Activated T-cell treated with anti-CD3 and anti-CD28 coated beads, Interleukin-2, amount 50 U/mL, for 24 hours (primary cell): ENCODE data around the gene LRRC8E.
A peak's percentile ranks its signal among the peaks of the same experiment; 100 is the strongest.

Source experiments
- DNase-seq: peaks from one replicate; pipeline ENCODE4 v3.0.0-alpha.2; 2020
- H3K27ac Mint-ChIP-seq: 2 replicates; pipeline ENCODE4 v1.8.0; 2020; ENCODE audit warnings: mild to moderate bottlenecking, mixed read lengths
- H3K27me3 Mint-ChIP-seq: 2 replicates; pipeline ENCODE4 v1.8.0; 2020; ENCODE audit warnings: mixed read lengths
- H3K36me3 Mint-ChIP-seq: 2 replicates; pipeline ENCODE4 v1.8.0; 2020; ENCODE audit warnings: low read depth, mixed read lengths
- H3K4me1 Mint-ChIP-seq: 2 replicates; pipeline ENCODE4 v1.8.0; 2020; ENCODE audit warnings: low read depth, mixed read lengths
- H3K4me3 Mint-ChIP-seq: 2 replicates; pipeline ENCODE4 v1.8.0; 2020; ENCODE audit warnings: mild to moderate bottlenecking, moderate library complexity, mixed read lengths
- H3K9me3 Mint-ChIP-seq: 2 replicates; pipeline ENCODE4 v1.8.0; 2020; ENCODE audit warnings: mixed read lengths

Gene LRRC8E

GRCh38 chr19:7900931-7901330, 12.6 kb downstream of the LRRC8E start:
- H3K4me3 Mint-ChIP-seq: no peak overlapping the region
- H3K4me1 Mint-ChIP-seq: peaks cover 28% of the 10 kb centered on the region

GRCh38 chr19:7901337-7901736, 13.0 kb downstream of the LRRC8E start:
- Mint-ChIP-seq H3K27me3 (peaks cover 3% of the 10 kb centered on the region), H3K4me1 (peaks cover 31% of the 10 kb centered on the region), H3K36me3 (peaks cover 20% of the 10 kb centered on the region), H3K4me3 (no peak overlapping the region), H3K27ac (no peak overlapping the region), H3K9me3 (no peaks in the 10 kb centered on the region)
- no peak for DNase-seq

More at GRCh38 chr19:7900931-7901330, 12.6 kb downstream of the LRRC8E start:
- H3K9me3 Mint-ChIP-seq: no peaks in the 10 kb centered on the region
- peaks cover 16% of the 10 kb centered on the region for H3K36me3 Mint-ChIP-seq
- H3K27me3 Mint-ChIP-seq: peaks cover 3% of the 10 kb centered on the region
- no peak for DNase-seq
- H3K27ac Mint-ChIP-seq: no peak overlapping the region

- Mint-ChIP-seq H3K4me1 (peaks cover 35% of the 10 kb centered on the region), H3K4me3 (peak overlapping the region; percentile 86), H3K36me3 (peaks cover 30% of the 10 kb centered on the region), H3K27me3 (no peaks in the 10 kb centered on the region), H3K9me3 (no peaks in the 10 kb centered on the region), H3K27ac (peak overlapping the region; percentile 97)
- DNase-seq: no peak
Measured at GRCh38 chr19:7902796-7903243, 14.5 kb downstream of the LRRC8E start.

GRCh38 chr19:7903244-7904073, 15.1 kb downstream of the LRRC8E start, which contains the start of gene MAP2K7:
MAP2K7 (plus strand) TSS chr19:7903877; CDS start chr19:7903945, 68 bp downstream.
- Mint-ChIP-seq H3K4me1 (peaks cover 35% of the 10 kb centered on the region), H3K4me3 (peak within 1 kb of the TSS; percentile 88), H3K27ac (peak within 1 kb of the TSS; percentile 97), H3K36me3 (peaks cover 30% of the 10 kb centered on the region), H3K9me3 (no peaks in the 10 kb centered on the region), H3K27me3 (no peaks in the 10 kb centered on the region)
- DNase-seq: peak; percentile 100

GRCh38 chr19:7904074-7905020, 16.0 kb downstream of the LRRC8E start:
- Mint-ChIP-seq H3K4me1 (peaks cover 35% of the 10 kb centered on the region), H3K36me3 (peaks cover 30% of the 10 kb centered on the region), H3K27me3 (no peaks in the 10 kb centered on the region), H3K4me3 (peak overlapping the region; percentile 88), H3K27ac (peak overlapping the region; percentile 92), H3K9me3 (no peaks in the 10 kb centered on the region)
- DNase-seq: no peak

GRCh38 chr19:7905268-7905667, 17.0 kb downstream of the LRRC8E start:
- Mint-ChIP-seq H3K27ac (peak overlapping the region; percentile 92), H3K9me3 (no peaks in the 10 kb centered on the region), H3K27me3 (no peaks in the 10 kb centered on the region), H3K4me3 (peak overlapping the region; percentile 88), H3K36me3 (peaks cover 32% of the 10 kb centered on the region), H3K4me1 (peaks cover 35% of the 10 kb centered on the region)
- DNase-seq: no peak

GRCh38 chr19:7905859-7906258, 17.5 kb downstream of the LRRC8E start:
- Mint-ChIP-seq H3K4me1 (peaks cover 35% of the 10 kb centered on the region), H3K9me3 (no peaks in the 10 kb centered on the region), H3K4me3 (peak overlapping the region; percentile 88), H3K27ac (peak overlapping the region; percentile 32), H3K36me3 (peaks cover 38% of the 10 kb centered on the region), H3K27me3 (no peaks in the 10 kb centered on the region)
- no peak for DNase-seq

GRCh38 chr19:7907122-7907521, 18.8 kb downstream of the LRRC8E start:
- Mint-ChIP-seq H3K27ac (no peak overlapping the region), H3K36me3 (peaks cover 49% of the 10 kb centered on the region), H3K9me3 (no peaks in the 10 kb centered on the region), H3K27me3 (no peaks in the 10 kb centered on the region), H3K4me1 (peaks cover 34% of the 10 kb centered on the region), H3K4me3 (no peak overlapping the region)
- no peak for DNase-seq

GRCh38 chr19:7907544-7907943, 19.2 kb downstream of the LRRC8E start:
- Mint-ChIP-seq H3K4me1 (peaks cover 32% of the 10 kb centered on the region), H3K27me3 (no peaks in the 10 kb centered on the region), H3K27ac (no peak overlapping the region)

GRCh38 chr19:7908078-7908699, 19.9 kb downstream of the LRRC8E start:
- no peak for DNase-seq
- Mint-ChIP-seq H3K4me1 (peaks cover 26% of the 10 kb centered on the region), H3K9me3 (no peaks in the 10 kb centered on the region), H3K4me3 (no peak overlapping the region), H3K36me3 (peaks cover 57% of the 10 kb centered on the region), H3K27me3 (no peaks in the 10 kb centered on the region), H3K27ac (no peak overlapping the region)

More at GRCh38 chr19:7907544-7907943, 19.2 kb downstream of the LRRC8E start:
- Mint-ChIP-seq H3K9me3 (no peaks in the 10 kb centered on the region), H3K36me3 (peaks cover 50% of the 10 kb centered on the region), H3K4me3 (no peak overlapping the region)
- no peak for DNase-seq

GRCh38 chr19:7908742-7909461, 20.6 kb downstream of the LRRC8E start:
- Mint-ChIP-seq H3K27me3 (no peaks in the 10 kb centered on the region), H3K9me3 (no peaks in the 10 kb centered on the region), H3K36me3 (peaks cover 60% of the 10 kb centered on the region), H3K27ac (no peak overlapping the region), H3K4me1 (peaks cover 22% of the 10 kb centered on the region), H3K4me3 (no peak overlapping the region)
- DNase-seq: no peak

GRCh38 chr19:7909471-7910067, 21.3 kb downstream of the LRRC8E start:
- Mint-ChIP-seq H3K36me3 (peaks cover 56% of the 10 kb centered on the region), H3K27ac (no peak overlapping the region), H3K27me3 (peaks cover 4% of the 10 kb centered on the region), H3K9me3 (no peaks in the 10 kb centered on the region), H3K4me3 (no peak overlapping the region), H3K4me1 (peaks cover 19% of the 10 kb centered on the region)
- DNase-seq: no peak

GRCh38 chr19:7910321-7911161, 22.2 kb downstream of the LRRC8E start:
- no peak overlapping the region for H3K27ac Mint-ChIP-seq
- peaks cover 48% of the 10 kb centered on the region for H3K36me3 Mint-ChIP-seq
- no peak overlapping the region for H3K4me3 Mint-ChIP-seq
- H3K27me3 Mint-ChIP-seq: peaks cover 13% of the 10 kb centered on the region
- no peak for DNase-seq
- peaks cover 13% of the 10 kb centered on the region for H3K4me1 Mint-ChIP-seq
- H3K9me3 Mint-ChIP-seq: no peaks in the 10 kb centered on the region
